Activated naive CD4-positive, alpha-beta T cell treated with anti-CD3 and anti-CD28 coated beads, Interleukin-2, amount 50 U/mL, for 24 hours (primary cell): ENCODE measurements around the gene CAVIN1.
"Not testable (repeated sequence)": the region's sequence is repeated elsewhere in the genome, so short reads cannot be mapped to it uniquely, and the experiment has no call there.

ENCODE experiments used
- H3K27ac Mint-ChIP-seq: one replicate; pipeline ENCODE4 v1.8.0; 2021; ENCODE audit warnings: mild to moderate bottlenecking, mixed read lengths
- H3K27me3 Mint-ChIP-seq: one replicate; pipeline ENCODE4 v1.8.0; 2021; ENCODE audit warnings: mixed read lengths
- H3K36me3 Mint-ChIP-seq: one replicate; pipeline ENCODE4 v1.8.0; 2021; ENCODE audit warnings: mixed read lengths
- H3K4me1 Mint-ChIP-seq: one replicate; pipeline ENCODE4 v1.8.0; 2021; ENCODE audit warnings: mixed read lengths
- H3K4me3 Mint-ChIP-seq: one replicate; pipeline ENCODE4 v1.8.0; 2021; ENCODE audit warnings: mild to moderate bottlenecking, mixed read lengths
- H3K9me3 Mint-ChIP-seq: one replicate; pipeline ENCODE4 v1.8.0; 2021; ENCODE audit warnings: mixed read lengths

The CAVIN1 gene

DNA sequence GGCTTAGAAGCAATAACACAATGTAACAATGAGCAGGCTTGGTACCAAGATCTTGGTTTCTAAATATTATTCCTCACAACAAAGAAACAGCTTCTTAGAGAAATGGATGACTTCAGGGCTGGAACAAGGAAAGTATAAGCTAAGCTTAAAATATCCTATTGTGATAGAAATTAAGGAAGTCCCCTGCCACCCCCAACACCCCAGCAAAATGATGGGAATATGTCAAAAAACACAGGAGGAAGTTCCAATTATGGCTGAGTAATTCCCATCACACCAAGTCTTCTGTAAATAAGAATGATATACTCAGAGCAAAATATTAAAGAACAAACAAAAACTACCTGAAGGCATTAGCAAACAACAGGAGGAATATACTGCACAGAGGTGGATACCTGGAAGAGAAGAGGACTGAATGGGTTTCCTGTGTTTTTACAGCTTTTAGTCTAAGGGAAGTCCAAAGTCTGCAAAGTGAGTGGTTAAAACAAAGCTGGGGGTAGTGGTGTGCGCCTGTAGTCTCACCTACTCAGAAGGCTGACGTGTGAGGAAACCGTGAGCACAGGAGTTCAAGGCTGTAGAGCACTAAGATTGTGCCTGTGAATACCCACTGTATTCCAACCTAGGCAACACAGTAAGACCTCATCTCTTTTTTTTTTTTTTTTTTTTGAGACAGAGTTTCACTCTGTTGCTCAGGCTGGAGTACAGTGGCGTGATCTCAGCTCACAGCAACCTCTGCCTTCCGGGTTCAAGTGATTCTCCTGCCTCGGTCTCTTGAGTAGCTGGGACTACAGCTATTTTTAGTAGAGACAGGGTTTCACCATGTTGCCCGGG lies 18.5 kb upstream of the CAVIN1 start:
- Mint-ChIP-seq H3K4me1 (peaks cover 9% of the 10 kb centered on the region), H3K27ac (no peak overlapping the region), H3K9me3 (no peaks in the 10 kb centered on the region), H3K36me3 (no peaks in the 10 kb centered on the region), H3K27me3 (no peaks in the 10 kb centered on the region), H3K4me3 (no peak overlapping the region)

DNA sequence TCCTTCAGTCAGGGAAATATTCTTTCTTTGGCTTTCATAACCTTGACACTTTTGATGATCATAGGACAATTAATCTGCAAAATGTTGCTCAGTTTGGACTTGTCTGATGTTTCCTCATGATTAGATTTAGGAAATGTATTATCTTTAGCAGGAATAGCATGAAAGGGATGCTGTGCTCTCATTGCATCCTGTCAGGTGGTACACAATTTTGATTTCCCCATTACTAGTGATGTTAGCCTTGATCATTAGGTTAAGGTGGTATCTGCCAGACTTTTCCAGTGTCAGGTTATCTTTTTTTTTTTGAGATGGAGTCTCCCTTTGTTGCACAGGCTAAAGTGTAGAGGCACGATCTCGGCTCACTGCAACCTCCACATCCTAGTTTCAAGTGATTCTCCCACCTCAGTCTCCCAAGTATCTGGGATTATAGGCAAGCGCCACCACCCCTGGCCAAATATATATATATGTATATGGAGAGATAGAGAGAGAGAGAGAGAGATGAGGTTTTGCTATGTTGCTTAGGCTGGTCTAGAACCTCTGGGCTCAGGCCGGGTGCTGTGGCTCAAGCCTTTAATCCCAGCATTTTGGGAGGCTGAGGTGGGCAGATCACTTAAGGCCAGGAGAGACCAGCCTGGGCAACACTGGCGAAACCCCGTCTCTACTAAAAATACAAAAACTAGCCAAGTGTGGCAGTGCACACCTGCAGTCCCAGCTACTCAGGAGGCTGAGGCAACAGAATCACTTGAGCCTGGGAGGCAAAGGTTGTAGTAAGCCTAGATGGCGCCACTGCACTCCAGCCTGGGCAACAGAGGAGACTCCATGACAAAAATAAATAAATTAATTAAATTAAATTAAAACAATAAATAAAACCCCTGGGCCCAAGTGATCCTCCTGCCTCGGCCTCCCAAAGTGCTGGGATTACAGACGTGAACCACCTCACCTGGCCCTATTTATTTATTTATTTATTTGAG lies 15.8 kb upstream of the CAVIN1 start:
- no peak overlapping the region for H3K27ac Mint-ChIP-seq
- H3K4me1 Mint-ChIP-seq: peaks cover 9% of the 10 kb centered on the region
- H3K36me3 Mint-ChIP-seq: no peaks in the 10 kb centered on the region
- H3K27me3 Mint-ChIP-seq: no peaks in the 10 kb centered on the region
- H3K9me3 Mint-ChIP-seq: no peaks in the 10 kb centered on the region
- no peak overlapping the region for H3K4me3 Mint-ChIP-seq

DNA sequence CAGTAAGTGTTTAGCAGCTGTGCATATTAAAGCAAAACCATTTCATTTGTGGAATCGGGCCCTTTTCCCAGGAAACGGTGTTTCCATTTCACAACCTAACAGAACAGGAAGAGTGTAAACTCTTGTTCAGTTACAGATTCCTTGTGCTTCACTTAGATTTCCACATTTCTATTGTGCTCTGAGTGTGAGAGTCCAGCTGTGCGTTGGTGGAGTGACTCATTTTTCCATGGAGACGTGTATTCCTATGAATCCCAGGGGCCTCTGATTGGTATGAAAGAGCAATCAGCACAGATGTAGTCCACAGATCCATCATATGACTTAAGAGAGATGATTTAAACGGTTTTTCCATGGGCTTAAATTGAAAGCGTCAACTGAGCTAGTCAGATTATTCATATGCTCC lies 13.3 kb upstream of the CAVIN1 start:
- Mint-ChIP-seq H3K4me3 (no peak overlapping the region), H3K9me3 (no peaks in the 10 kb centered on the region), H3K27ac (no peak overlapping the region), H3K4me1 (peaks cover 1% of the 10 kb centered on the region), H3K36me3 (no peaks in the 10 kb centered on the region), H3K27me3 (no peaks in the 10 kb centered on the region)

DNA sequence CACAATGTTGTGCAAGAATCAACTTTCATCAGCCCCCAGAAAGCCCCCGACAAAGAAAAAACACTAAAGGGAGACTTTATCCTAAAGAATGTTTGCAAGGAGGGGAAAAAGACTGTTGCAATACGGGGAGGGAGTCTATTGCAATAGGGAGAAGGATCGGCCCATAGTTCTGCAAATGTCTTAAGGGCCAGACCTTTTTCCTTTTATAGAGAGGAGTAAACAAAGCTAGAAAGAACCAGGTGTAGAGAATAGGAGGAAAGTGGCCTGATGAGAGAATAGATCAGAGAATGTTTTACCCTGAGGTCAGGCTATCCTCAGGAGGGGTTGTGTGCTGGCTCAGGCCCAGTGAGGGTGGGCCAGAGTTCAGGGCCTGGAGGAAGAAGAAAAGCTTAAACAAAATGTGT lies 8.7 kb upstream of the CAVIN1 start:
- Mint-ChIP-seq H3K27me3 (no peaks in the 10 kb centered on the region), H3K4me3 (no peak overlapping the region), H3K4me1 (no peaks in the 10 kb centered on the region), H3K9me3 (no peaks in the 10 kb centered on the region), H3K27ac (no peak overlapping the region), H3K36me3 (no peaks in the 10 kb centered on the region)

DNA sequence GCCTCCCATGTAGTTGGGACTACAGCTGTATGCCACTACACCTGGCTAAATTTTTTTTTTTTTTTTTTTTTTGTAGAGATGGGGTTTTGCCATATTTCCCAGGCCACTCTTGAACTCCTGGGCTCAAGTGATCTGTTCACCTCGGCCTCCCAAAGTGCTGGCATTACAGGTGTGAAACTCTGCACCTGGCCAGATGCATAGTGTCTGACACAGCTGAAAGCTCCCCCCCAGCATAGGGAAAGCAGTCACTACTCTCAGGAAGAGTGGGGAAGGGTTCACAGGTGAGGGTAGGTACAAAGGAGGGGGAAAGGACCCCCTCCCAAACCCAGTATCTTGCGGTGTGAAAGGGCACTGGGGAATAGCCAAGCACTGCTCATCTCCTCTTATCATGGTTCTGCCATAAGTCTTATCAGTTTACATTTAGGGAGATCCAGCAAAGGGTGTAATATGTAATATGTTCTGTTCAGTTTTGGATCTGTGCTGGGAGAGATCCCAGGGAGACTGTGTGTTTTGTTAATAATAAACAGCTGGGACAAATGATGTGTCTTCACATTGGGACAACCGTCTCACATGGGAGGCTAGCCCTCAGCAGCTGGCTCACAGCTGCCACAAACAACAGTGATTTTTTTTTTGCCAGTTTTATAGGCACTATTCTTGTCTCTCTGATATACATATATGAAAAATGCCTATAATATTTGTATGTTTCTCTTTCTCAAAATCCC lies 6.8 kb upstream of the CAVIN1 start:
- no peaks in the 10 kb centered on the region for H3K36me3 Mint-ChIP-seq
- no peak overlapping the region for H3K4me3 Mint-ChIP-seq
- no peak overlapping the region for H3K27ac Mint-ChIP-seq
- no peaks in the 10 kb centered on the region for H3K4me1 Mint-ChIP-seq
- no peaks in the 10 kb centered on the region for H3K27me3 Mint-ChIP-seq
- H3K9me3 Mint-ChIP-seq: no peaks in the 10 kb centered on the region

DNA sequence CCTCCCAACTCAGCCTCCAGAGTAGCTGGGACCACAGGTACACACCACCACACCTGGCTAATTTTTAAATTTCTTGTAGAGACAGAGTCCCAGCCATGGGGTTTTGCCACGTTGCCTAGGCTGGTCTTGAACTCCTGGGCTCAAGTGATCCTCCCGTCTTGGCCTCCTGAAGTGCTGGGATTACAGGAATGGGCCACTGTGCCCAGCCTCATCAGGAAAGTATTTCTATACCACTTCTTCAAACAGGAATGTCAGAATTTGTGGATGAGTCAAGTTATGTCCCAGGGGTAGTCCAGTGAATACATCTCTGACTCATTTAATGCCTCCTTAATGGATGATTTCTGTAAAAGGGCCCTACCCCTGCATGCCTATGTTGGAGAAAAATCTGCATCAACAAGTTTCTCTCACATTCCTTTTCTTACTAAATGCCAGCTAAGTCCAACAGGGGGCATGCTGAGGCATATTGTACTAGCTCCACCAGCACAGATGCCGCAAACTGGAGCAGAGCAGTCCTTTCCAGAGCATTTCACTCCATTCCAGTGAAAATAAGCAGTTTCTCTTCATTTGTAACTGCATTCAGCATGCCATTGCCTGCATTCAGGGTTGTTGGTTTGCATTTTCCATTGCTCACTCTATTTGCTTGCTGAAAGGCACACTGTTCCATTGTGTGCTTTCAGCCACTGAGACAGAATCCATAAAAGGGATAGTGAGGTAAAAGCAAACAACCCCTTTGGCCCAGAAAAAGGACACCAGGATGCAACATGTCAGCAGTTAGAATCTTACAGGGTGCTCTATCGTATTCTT lies 5.3 kb upstream of the CAVIN1 start:
- no peaks in the 10 kb centered on the region for H3K9me3 Mint-ChIP-seq
- H3K4me3 Mint-ChIP-seq: no peak overlapping the region
- no peaks in the 10 kb centered on the region for H3K36me3 Mint-ChIP-seq
- H3K27me3 Mint-ChIP-seq: peaks cover 2% of the 10 kb centered on the region
- no peak overlapping the region for H3K27ac Mint-ChIP-seq
- H3K4me1 Mint-ChIP-seq: no peaks in the 10 kb centered on the region

DNA sequence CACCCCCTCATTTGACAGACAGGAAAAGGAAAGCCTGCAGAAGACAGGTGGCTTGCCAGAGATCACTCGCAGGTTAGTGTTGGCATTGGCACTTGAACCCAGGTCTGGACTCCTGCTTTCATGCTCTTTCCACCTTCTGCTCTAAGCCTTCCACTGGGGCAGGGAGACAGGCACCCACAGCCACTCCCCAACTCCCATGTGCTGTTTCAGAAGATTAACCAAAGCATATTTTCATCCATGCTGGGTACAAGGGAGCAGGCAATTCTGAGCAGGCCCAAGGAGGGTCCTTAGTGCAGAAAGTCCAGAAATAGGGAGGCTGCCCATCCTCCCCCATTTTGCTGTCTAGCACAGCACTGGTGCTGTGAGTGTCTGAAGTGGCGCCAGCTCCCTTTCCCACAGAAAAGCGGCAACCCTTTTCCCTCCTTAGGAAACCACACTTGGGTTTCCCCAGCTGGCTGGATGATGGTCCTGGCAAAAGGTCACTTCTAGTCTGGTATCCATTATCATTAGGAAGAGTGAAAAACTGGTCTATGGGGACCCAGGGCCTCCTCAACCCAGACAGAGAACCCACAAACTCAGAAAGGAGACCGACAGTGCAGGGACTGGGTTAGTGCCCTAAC lies 2.0 kb upstream of the CAVIN1 start:
- H3K4me3 Mint-ChIP-seq: no peak overlapping the region

DNA sequence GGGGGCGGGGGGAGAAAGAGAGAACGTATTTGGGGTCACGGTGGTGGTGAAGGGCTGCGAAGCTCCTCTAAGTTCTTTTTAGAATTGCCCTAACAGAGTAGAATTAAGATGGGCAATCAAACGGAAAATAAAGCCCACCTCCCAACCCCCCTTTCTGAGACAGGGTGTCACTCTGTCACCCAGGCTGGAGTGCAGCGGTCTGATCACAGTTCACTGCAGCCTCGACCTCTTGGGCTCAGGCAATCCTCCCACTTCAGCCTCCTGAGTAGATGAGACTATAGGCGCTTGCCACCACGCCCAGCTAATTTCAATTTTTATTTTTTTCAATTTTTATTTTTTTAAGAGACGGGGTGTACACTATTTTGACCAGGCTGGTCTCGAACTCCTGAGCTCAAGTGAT lies 710 bp upstream of the CAVIN1 start:
- no peaks in the 10 kb centered on the region for H3K36me3 Mint-ChIP-seq
- no peaks in the 10 kb centered on the region for H3K9me3 Mint-ChIP-seq
- no peak overlapping the region for H3K4me3 Mint-ChIP-seq
- H3K27ac Mint-ChIP-seq: no peak overlapping the region
- peaks cover 16% of the 10 kb centered on the region for H3K4me1 Mint-ChIP-seq
- H3K27me3 Mint-ChIP-seq: peaks cover 10% of the 10 kb centered on the region

More for the DNA sequence above, 2.0 kb upstream of the CAVIN1 start:
- H3K9me3 Mint-ChIP-seq: no peaks in the 10 kb centered on the region
- no peak overlapping the region for H3K27ac Mint-ChIP-seq
- H3K36me3 Mint-ChIP-seq: no peaks in the 10 kb centered on the region
- H3K4me1 Mint-ChIP-seq: peaks cover 12% of the 10 kb centered on the region
- H3K27me3 Mint-ChIP-seq: peaks cover 10% of the 10 kb centered on the region

DNA sequence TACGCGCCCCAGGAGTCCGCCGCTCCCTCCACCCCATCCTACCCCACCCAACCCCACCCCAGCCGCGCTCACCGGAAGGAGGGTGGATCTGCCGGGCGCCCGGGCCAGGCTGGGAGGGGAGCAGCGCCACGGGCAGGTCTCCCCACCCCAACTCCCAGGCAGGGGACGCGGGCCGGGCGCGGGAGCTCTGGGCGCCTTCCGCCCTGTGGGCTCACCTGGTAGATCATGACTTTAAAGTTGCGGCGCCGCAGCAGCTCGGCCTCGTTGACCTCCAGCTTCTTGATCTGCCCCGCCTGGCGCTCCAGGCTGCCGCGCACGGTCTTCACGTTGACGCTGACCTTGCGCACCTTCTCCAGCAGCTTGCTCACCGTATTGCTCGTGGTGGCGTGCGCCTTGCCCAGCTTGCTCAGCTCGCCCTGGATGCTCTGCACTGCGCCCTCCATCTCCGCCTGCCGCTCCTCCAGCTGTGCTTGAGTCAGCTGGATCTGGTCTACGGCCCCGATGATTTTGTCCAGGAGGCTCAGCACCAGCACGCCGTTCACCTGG lies 571 bp downstream of the CAVIN1 start:
- H3K9me3 Mint-ChIP-seq: no peaks in the 10 kb centered on the region
- H3K4me3 Mint-ChIP-seq: peak overlapping the region; percentile 84
- peaks cover 16% of the 10 kb centered on the region for H3K4me1 Mint-ChIP-seq
- peak overlapping the region; percentile 8 for H3K27ac Mint-ChIP-seq
- H3K36me3 Mint-ChIP-seq: no peaks in the 10 kb centered on the region
- H3K27me3 Mint-ChIP-seq: peaks cover 10% of the 10 kb centered on the region

DNA sequence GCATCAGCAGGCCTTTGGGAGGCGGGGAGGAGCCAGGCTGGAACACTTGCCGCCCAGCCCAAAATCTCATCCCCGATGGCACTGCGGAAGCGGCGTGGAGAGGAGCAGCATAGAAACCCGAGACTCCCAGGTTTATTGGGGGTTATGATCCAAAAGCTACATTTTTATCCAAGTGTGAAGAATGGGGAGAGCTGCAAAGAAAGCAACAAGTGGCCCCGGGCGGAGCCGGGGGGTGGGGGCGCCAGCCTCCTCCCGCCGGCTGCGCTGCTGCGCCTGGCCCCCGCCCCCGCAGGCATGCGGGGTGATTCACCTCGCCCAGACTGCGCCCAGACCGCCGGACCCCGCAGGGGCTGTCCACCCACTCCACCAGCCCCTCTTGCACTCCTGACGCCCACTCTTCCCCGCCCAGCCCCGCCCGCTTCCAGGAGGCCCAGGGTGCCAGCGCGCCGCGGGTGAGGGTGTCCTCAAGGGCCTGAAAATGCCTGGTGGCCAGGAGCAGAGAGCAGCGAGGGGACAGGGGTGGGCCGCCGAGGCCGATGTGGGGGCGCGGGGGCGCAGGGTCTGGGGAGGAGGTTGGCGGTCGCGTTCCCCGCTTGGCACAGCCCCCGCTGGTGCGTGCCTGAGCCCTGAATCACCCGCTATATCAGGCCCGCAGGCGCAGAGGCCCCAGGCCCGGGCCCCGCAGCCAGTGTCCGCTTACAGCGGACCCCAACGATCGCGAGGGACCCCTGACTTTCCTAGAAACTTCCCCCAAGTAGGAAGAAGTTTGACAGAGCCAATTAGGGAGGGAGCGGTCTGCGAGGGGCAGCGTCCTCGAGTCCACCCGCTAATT lies 1.3 kb downstream of the CAVIN1 start:
- no peak overlapping the region for H3K27ac Mint-ChIP-seq
- H3K27me3 Mint-ChIP-seq: peaks cover 10% of the 10 kb centered on the region
- no peaks in the 10 kb centered on the region for H3K9me3 Mint-ChIP-seq
- peaks cover 16% of the 10 kb centered on the region for H3K4me1 Mint-ChIP-seq
- H3K4me3 Mint-ChIP-seq: peak overlapping the region; percentile 84
- no peaks in the 10 kb centered on the region for H3K36me3 Mint-ChIP-seq

DNA sequence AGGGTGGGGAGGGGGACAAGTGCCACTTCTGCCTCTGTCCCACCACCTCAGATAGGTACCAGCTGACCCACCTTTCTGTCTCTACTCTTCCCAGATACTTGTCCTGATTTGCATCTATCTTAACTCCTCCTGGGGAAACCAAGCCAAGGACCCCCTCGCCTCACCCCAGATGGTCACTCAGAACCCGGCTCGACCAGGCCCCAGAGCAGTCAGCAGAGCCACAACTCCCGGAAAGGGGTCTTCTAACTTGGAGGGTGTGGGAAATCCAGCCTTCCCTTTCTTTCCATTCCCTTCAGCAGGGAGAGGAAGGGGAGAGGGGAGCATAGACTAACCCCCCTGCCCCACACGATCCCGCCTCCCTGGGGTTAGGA lies 1.9 kb downstream of the CAVIN1 start:
- peaks cover 17% of the 10 kb centered on the region for H3K4me1 Mint-ChIP-seq
- H3K27me3 Mint-ChIP-seq: peaks cover 10% of the 10 kb centered on the region
- no peaks in the 10 kb centered on the region for H3K9me3 Mint-ChIP-seq
- no peak overlapping the region for H3K27ac Mint-ChIP-seq
- H3K36me3 Mint-ChIP-seq: no peaks in the 10 kb centered on the region
- peak overlapping the region; percentile 83 for H3K4me3 Mint-ChIP-seq

DNA sequence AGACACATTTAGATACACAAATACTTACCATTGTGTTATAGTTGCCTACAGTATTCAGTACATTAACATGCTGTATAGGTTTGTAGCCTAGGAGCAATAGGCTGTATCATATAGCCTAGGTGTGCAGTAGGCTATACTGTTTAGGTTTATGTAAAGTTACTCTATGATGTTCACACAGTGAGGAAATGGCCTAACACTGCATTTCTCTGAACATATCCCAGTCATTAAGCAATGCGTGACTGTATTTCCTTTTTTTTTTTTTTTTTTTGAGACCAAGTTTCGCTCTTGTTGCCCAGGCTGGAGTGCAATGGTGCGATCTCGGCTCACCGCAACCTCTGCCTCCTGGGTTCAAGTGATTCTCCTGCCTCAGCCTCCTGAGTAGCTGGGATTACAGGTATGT lies 5.1 kb downstream of the CAVIN1 start:
- not testable (repeated sequence) for H3K9me3 Mint-ChIP-seq, H3K27me3 Mint-ChIP-seq, H3K36me3 Mint-ChIP-seq, H3K27ac Mint-ChIP-seq, H3K4me3 Mint-ChIP-seq
- peaks cover 38% of the 10 kb centered on the region for H3K4me1 Mint-ChIP-seq

DNA sequence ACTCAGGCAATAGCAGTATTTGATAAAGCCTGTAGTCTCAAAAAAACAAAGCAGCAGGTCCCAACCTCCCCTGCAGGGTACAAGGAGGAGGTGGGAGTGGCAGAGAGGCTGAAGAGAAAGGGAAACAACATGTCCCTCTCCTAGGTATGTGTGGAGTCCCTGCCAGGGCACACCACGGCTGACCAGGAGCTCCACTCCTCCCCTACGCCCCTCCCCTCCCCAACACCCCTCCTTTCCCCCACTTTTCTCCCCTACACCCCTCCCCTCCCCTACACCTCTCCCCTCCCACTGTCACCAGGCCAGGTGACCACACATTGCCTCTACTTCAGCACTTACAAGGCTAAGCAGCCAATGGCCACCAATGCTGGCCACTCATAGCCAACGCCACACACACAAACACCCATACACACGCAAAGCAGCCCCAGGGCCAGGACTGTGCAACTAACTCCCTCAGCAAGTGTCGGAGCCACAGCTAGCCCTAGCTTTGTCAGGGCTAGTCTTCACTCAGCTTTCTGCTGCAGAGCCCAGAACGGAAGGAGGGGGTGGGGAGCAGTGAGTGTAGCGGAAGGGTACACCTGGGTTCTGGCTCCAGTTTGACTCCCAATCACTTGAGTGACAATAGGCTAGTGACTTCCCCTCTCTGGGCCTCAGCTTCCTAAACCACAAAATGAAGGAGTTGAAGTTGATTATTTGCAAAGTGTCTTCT lies 8.2 kb downstream of the CAVIN1 start:
- Mint-ChIP-seq H3K9me3 (no peaks in the 10 kb centered on the region), H3K27me3 (no peaks in the 10 kb centered on the region), H3K4me1 (peaks cover 26% of the 10 kb centered on the region), H3K27ac (no peak overlapping the region), H3K36me3 (no peaks in the 10 kb centered on the region), H3K4me3 (peak overlapping the region; percentile 74)
